Neural cell (in vitro differentiated cells): ENCODE measurements around the gene SLC25A39. TPM values are rescaled to one million over a fixed set of nuclear protein-coding genes. Genes with fewer than 3 reads are reported as not detected.

ENCODE experiments used
- H2AFZ ChIP-seq: fragments of 200-600, 300-800 bp; sonication (generic), shearing (Covaris generic); 2 replicates; pipeline ENCODE4 v1.6.0; 2014; ENCODE audit warnings: low read depth, mild to moderate bottlenecking, antibody characterized with exemption, low read length, moderate library complexity
- H3F3A ChIP-seq: fragments of 200-600 bp; shearing (Covaris generic); 2 replicates; pipeline ENCODE4 v1.6.1; 2016; ENCODE audit warnings: mild to moderate bottlenecking, moderate library complexity, mixed read lengths, antibody characterized with exemption, low read length; ENCODE audit not compliant: insufficient read depth, poor library complexity, severe bottlenecking
- H3K27ac ChIP-seq: fragments of 200-600, 300-800 bp; sonication (generic), shearing (Covaris generic); 2 replicates; pipeline ENCODE4 v1.5.1; 2014; ENCODE audit warnings: mild to moderate bottlenecking, low read length, moderate library complexity
- H3K27me3 ChIP-seq: fragments of 300-800, 200-600 bp; sonication (generic), shearing (Covaris generic); 2 replicates; pipeline ENCODE4 v1.6.0; 2014; ENCODE audit warnings: mild to moderate bottlenecking, low read depth, low read length, moderate library complexity; ENCODE audit not compliant: insufficient read depth
- H3K36me3 ChIP-seq: fragments of 300-800, 200-600 bp; sonication (generic), shearing (Covaris generic); 2 replicates; pipeline ENCODE4 v1.5.1; 2014; ENCODE audit warnings: mild to moderate bottlenecking, antibody characterized with exemption, low read length, moderate library complexity; ENCODE audit not compliant: insufficient read depth
- H3K4me2 ChIP-seq: fragments of 300-800, 200-600 bp; sonication (generic), shearing (Covaris generic); 2 replicates; pipeline ENCODE4 v1.6.0; 2014; ENCODE audit warnings: mild to moderate bottlenecking, low read length
- H3K4me3 ChIP-seq: fragments of 300-800, 200-600 bp; sonication (generic), shearing (Covaris generic); 2 replicates; pipeline ENCODE4 v1.5.1; 2014; ENCODE audit warnings: mild to moderate bottlenecking, low read length, moderate library complexity
- H3K79me2 ChIP-seq: fragments of 200-600 bp; shearing (Covaris generic); replicated peaks from 2 replicates; pipeline ENCODE4 v1.6.0; 2014; ENCODE audit warnings: mild to moderate bottlenecking, low read length, moderate library complexity; ENCODE audit not compliant: insufficient read depth
- H3K9ac ChIP-seq: fragments of 300-800, 200-600 bp; sonication (generic), shearing (Covaris generic); 2 replicates; pipeline ENCODE4 v1.6.1; 2016; ENCODE audit warnings: mild to moderate bottlenecking, low read length, mixed read lengths
- H3K9me2 ChIP-seq: fragments of 200-600 bp; shearing (Covaris generic); 2 replicates; pipeline ENCODE4 v1.6.1; 2016; ENCODE audit warnings: mild to moderate bottlenecking, low read length, mixed read lengths; ENCODE audit not compliant: insufficient read depth
- H3K9me3 ChIP-seq: fragments of 200-600, 300-800 bp; sonication (generic), shearing (Covaris generic); 2 replicates; pipeline ENCODE4 v1.6.1; 2016; ENCODE audit warnings: mild to moderate bottlenecking, mixed run types, low read length, moderate library complexity, mixed read lengths
- H4K20me1 ChIP-seq: fragments of 200-600 bp; shearing (Covaris generic); 2 replicates; pipeline ENCODE4 v1.6.1; 2016; ENCODE audit warnings: mild to moderate bottlenecking, mixed run types; ENCODE audit not compliant: insufficient read depth
- EP300 ChIP-seq: fragments of 450-650 bp; conservative IDR thresholded peaks from 2 replicates; pipeline ENCODE4 v1.6.1; 2014; ENCODE audit warnings: antibody characterized with exemption, mild to moderate bottlenecking, moderate library complexity; ENCODE audit not compliant: poor library complexity, severe bottlenecking
- EZH2 ChIP-seq: fragments of 200-600, 300-800 bp; shearing (Covaris generic), sonication (generic); IDR thresholded peaks from 2 replicates; pipeline ENCODE4 v1.6.1; 2014; ENCODE audit warnings: antibody characterized with exemption, low read length, borderline replicate concordance, mild to moderate bottlenecking; ENCODE audit not compliant: insufficient read depth, poor library complexity, severe bottlenecking
- MXI1 ChIP-seq: fragments of 450-650 bp; conservative IDR thresholded peaks from 2 replicates; pipeline ENCODE4 v1.6.1; 2014; ENCODE audit warnings: antibody characterized with exemption, mild to moderate bottlenecking; ENCODE audit not compliant: poor library complexity, severe bottlenecking
- POLR2AphosphoS5 ChIP-seq: IDR thresholded peaks from 2 replicates; pipeline ENCODE4 v1.6.1; 2012
- RAD21 ChIP-seq: fragments of 450-650 bp; conservative IDR thresholded peaks from 2 replicates; pipeline ENCODE4 v1.6.1; 2014; ENCODE audit warnings: antibody characterized with exemption, mild to moderate bottlenecking, moderate library complexity
- SMC3 ChIP-seq: fragments of 450-650 bp; conservative IDR thresholded peaks from 2 replicates; pipeline ENCODE4 v1.6.1; 2014; ENCODE audit warnings: antibody characterized with exemption, mild to moderate bottlenecking, moderate library complexity; ENCODE audit not compliant: poor library complexity
- TAF1 ChIP-seq: IDR thresholded peaks from 2 replicates; pipeline ENCODE4 v1.6.1; 2012; ENCODE audit warnings: low read depth
- polyA plus RNA-seq: library from polyadenylated mRNA; depleted of rRNA; stranded (reverse); fragments of >200 nt; gene quantifications from 2 replicates; pipeline ENCODE4 v1.2.3, GENCODE V29; 2014
- TF ChIP-seq, protein P1 (sequence below): fragments of 450-650 bp; IDR thresholded peaks from 2 replicates; pipeline ENCODE4 v1.5.1; 2014; ENCODE audit warnings: antibody characterized with exemption, mild to moderate bottlenecking, moderate library complexity; ENCODE audit not compliant: poor library complexity, severe bottlenecking
- TF ChIP-seq, protein P2 (sequence below): IDR thresholded peaks from 2 replicates; pipeline ENCODE4 v1.6.1; 2012; ENCODE audit warnings: borderline replicate concordance

The SLC25A39 gene
- polyA plus RNA-seq, 1 donor from 2014 or later: 73.4 TPM

DNA sequence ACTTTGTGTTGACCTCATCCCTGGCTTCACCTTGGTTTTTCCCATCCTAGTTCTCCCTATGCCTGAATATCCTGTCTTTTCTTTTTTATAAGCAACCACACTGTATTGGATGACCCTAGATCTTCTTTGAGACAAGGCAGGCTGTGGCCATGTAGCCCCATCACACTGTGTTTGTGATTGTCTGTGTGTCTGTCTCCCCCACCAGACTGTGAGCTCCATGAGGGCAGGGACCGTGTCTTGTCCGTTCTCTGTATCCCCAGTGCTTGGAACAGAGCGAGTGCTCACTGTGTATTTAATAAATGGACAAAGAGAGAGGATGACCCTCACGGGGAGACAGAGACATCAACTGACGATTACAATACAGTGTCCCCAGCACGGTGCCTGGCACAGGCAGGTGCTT is 7.1 kb downstream of the SLC25A39 start:
- H3K36me3 ChIP-seq: peaks cover 12% of the 10 kb centered on the region
- H3K9me2 ChIP-seq: no peaks in the 10 kb centered on the region
- peaks cover 18% of the 10 kb centered on the region for H3K27me3 ChIP-seq

GRCh38 chr17:44315760-44316731 is 8.6 kb downstream of the SLC25A39 start:
- Histone ChIP-seq H3K79me2 (peaks cover 5% of the 10 kb centered on the region), H3K36me3 (peaks cover 12% of the 10 kb centered on the region), H4K20me1 (no peaks in the 10 kb centered on the region), H3K27ac (no peak overlapping the region), H2AFZ (no peak overlapping the region), H3F3A (no peaks in the 10 kb centered on the region), H3K9ac (peak overlapping the region; percentile 22), H3K4me2 (no peak overlapping the region), H3K27me3 (peaks cover 18% of the 10 kb centered on the region), H3K4me3 (peak overlapping the region; percentile 43), H3K9me2 (no peaks in the 10 kb centered on the region), H3K9me3 (no peaks in the 10 kb centered on the region)
- TF ChIP-seq SMC3 (no peak), RAD21 (no peak), TAF1 (no peak)

More for the DNA sequence above, 7.1 kb downstream of the SLC25A39 start:
- no peak overlapping the region for H3K4me3 ChIP-seq
- TF ChIP-seq RAD21: no peak
- no peak for TF ChIP-seq MXI1
- no peak for TF ChIP-seq POLR2AphosphoS5
- TF ChIP-seq EP300: no peak
- no peak overlapping the region for H3K4me2 ChIP-seq
- H3K9ac ChIP-seq: no peak overlapping the region
- no peak overlapping the region for H2AFZ ChIP-seq
- no peak overlapping the region for H3K27ac ChIP-seq
- H3F3A ChIP-seq: no peaks in the 10 kb centered on the region
- H4K20me1 ChIP-seq: no peaks in the 10 kb centered on the region
- H3K9me3 ChIP-seq: no peaks in the 10 kb centered on the region
- H3K79me2 ChIP-seq: no peaks in the 10 kb centered on the region

DNA sequence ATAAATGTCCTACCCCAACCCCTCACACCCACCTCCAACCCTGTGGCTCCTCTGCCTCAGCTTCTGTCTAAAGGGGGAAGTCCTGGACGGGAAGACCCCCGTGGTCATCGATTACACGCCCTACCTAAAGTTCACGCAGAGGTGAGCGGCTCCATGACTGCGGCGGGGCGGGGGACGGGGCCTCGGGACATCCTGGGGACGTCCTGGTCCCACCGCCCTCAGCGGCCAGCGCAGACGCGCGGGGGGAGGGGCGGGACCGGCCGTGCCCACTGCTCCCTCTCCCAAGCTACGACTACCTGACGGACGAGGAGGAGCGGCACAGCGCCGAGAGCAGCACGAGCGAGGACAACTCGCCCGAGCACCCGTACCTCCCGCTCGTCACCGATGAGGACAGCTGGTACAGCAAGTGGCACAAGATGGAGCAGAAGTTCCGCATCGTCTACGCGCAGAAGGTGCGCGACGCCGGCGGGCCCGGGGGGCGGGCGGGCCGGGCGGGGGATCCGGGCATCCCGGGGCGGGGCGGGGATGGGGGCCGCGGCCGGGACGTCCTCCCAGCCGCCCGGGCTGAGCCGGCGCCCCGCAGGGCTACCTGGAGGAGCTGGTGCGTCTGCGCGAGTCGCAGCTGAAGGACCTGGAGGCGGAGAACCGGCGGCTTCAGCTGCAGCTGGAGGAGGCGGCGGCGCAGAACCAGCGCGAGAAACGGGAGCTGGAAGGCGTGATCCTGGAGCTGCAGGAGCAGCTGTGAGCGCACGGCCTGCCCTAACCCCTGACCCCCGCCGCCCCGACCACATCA is 9.6 kb downstream of the SLC25A39 start:
- H3K4me3 ChIP-seq: peak overlapping the region; percentile 55
- no peak overlapping the region for H3K27ac ChIP-seq
- H3K9me3 ChIP-seq: no peaks in the 10 kb centered on the region
- H3F3A ChIP-seq: no peaks in the 10 kb centered on the region
- no peak for TF ChIP-seq EZH2
- TF ChIP-seq SMC3: no peak
- no peak for TF ChIP-seq TAF1
- TF ChIP-seq MXI1: no peak
- TF ChIP-seq, protein P1, sequence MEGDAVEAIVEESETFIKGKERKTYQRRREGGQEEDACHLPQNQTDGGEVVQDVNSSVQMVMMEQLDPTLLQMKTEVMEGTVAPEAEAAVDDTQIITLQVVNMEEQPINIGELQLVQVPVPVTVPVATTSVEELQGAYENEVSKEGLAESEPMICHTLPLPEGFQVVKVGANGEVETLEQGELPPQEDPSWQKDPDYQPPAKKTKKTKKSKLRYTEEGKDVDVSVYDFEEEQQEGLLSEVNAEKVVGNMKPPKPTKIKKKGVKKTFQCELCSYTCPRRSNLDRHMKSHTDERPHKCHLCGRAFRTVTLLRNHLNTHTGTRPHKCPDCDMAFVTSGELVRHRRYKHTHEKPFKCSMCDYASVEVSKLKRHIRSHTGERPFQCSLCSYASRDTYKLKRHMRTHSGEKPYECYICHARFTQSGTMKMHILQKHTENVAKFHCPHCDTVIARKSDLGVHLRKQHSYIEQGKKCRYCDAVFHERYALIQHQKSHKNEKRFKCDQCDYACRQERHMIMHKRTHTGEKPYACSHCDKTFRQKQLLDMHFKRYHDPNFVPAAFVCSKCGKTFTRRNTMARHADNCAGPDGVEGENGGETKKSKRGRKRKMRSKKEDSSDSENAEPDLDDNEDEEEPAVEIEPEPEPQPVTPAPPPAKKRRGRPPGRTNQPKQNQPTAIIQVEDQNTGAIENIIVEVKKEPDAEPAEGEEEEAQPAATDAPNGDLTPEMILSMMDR: no peak
- TF ChIP-seq, protein P2, sequence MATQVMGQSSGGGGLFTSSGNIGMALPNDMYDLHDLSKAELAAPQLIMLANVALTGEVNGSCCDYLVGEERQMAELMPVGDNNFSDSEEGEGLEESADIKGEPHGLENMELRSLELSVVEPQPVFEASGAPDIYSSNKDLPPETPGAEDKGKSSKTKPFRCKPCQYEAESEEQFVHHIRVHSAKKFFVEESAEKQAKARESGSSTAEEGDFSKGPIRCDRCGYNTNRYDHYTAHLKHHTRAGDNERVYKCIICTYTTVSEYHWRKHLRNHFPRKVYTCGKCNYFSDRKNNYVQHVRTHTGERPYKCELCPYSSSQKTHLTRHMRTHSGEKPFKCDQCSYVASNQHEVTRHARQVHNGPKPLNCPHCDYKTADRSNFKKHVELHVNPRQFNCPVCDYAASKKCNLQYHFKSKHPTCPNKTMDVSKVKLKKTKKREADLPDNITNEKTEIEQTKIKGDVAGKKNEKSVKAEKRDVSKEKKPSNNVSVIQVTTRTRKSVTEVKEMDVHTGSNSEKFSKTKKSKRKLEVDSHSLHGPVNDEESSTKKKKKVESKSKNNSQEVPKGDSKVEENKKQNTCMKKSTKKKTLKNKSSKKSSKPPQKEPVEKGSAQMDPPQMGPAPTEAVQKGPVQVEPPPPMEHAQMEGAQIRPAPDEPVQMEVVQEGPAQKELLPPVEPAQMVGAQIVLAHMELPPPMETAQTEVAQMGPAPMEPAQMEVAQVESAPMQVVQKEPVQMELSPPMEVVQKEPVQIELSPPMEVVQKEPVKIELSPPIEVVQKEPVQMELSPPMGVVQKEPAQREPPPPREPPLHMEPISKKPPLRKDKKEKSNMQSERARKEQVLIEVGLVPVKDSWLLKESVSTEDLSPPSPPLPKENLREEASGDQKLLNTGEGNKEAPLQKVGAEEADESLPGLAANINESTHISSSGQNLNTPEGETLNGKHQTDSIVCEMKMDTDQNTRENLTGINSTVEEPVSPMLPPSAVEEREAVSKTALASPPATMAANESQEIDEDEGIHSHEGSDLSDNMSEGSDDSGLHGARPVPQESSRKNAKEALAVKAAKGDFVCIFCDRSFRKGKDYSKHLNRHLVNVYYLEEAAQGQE: no peak
- TF ChIP-seq EP300: no peak
- no peak for TF ChIP-seq RAD21
- TF ChIP-seq POLR2AphosphoS5: no peak
- H3K9me2 ChIP-seq: no peaks in the 10 kb centered on the region
- peaks cover 18% of the 10 kb centered on the region for H3K27me3 ChIP-seq
- H3K79me2 ChIP-seq: peaks cover 15% of the 10 kb centered on the region
- peak overlapping the region; percentile 22 for H3K9ac ChIP-seq
- peaks cover 6% of the 10 kb centered on the region for H4K20me1 ChIP-seq
- H3K4me2 ChIP-seq: no peak overlapping the region
- H3K36me3 ChIP-seq: peaks cover 12% of the 10 kb centered on the region
- no peak overlapping the region for H2AFZ ChIP-seq
